ENCODE results near the gene ZNF76. TPM values are rescaled to one million over a fixed set of nuclear protein-coding genes. Genes with fewer than 3 reads are reported as not detected.

ZNF76 gene
- total and polyA plus RNA-seq, 2 donors (not counting 3 experiments of a cell fraction or from before 2014, with no cell fraction given), result 27.9 to 34.6 TPM

GRCh38 chr6:35248300-35248699 lies 11.2 kb upstream of the ZNF76 start:
- ChIA-PET POLR2A (no interaction called here), CTCF (interaction anchor here (0.8 to 1.5 kb wide), 5 partner anchors 8 to 201 kb away, joined by 3 to 5 read pairs (median 3); partner anchors contain the start of gene ZNF76)
- Histone ChIP-seq H3K27ac (ENCODE audit: insufficient read depth, low read depth, low read length) (no peak overlapping the region), H2AFZ (ENCODE audit: low read depth, low read length) (no peak overlapping the region), H3K27me3 (ENCODE audit: control insufficient read depth in 2 of 2, insufficient read depth in 2 of 2, low read length in 2 of 2) (no peaks in the 10 kb centered on the region), H4K20me1 (replicated peaks; ENCODE audit: control insufficient read depth, extremely low read depth, insufficient read depth, low read length) (no peaks in the 10 kb centered on the region), H3K4me3 (replicated peaks in 1 of 3; ENCODE audit: insufficient read depth in 1 of 3, low read depth in 1 of 3, low read length in 3 of 3) (no peak overlapping the region), H3K9me3 (replicated peaks; ENCODE audit: control insufficient read depth, insufficient read depth, low read length) (no peaks in the 10 kb centered on the region), H3K9me1 (replicated peaks; ENCODE audit: control insufficient read depth, extremely low read depth, insufficient read depth, low read length) (no peaks in the 10 kb centered on the region), H3K4me2 (ENCODE audit: insufficient read depth, low read length) (no peak overlapping the region), H3K4me1 (ENCODE audit: control insufficient read depth, extremely low read depth, insufficient read depth, low read length) (no peaks in the 10 kb centered on the region), H3K9ac (replicated peaks; ENCODE audit: extremely low read depth, insufficient read depth, low read length) (no peak overlapping the region), H3K79me2 (ENCODE audit: control insufficient read depth, insufficient read depth, low read length) (no peaks in the 10 kb centered on the region), H3K36me3 (ENCODE audit: control insufficient read depth in 2 of 2, extremely low read depth in 1 of 2, insufficient read depth in 2 of 2, low read length in 2 of 2) (peaks cover 0 to 5% of the 10 kb centered on the region in 2 experiments)
- dilution Hi-C loops (cut with MboI; ENCODE audit: extremely low pct_ligation_motif_present, low sequenced_read_pairs) (no loop called here), intact Hi-C loops (cut with micrococcal nuclease) (no loop called here)
- DNase-seq (ENCODE audit: low read depth, low spot score) (no peak), FAIRE-seq (no peak)
- TF ChIP-seq FOS (IDR thresholded peaks at IDR 0.05; ENCODE audit: borderline replicate concordance, insufficient read depth, low read length) (no peak), EZH2 (IDR thresholded peaks at IDR 0.05; ENCODE audit: borderline replicate concordance, low read depth, low read length, severe bottlenecking) (no peak), JUN (IDR thresholded peaks at IDR 0.05; ENCODE audit: borderline replicate concordance, insufficient read depth, insufficient read length, low read depth) (no peak), POLR2AphosphoS5 (IDR thresholded peaks at IDR 0.05; ENCODE audit: insufficient read depth, low read depth, low read length) (no peak), MAX (IDR thresholded peaks at IDR 0.05; ENCODE audit: insufficient read depth, insufficient read length) (no peak), POLR2A (IDR thresholded peaks at IDR 0.05; ENCODE audit: low read depth, low read length) (no peak), MYC (IDR thresholded peaks at IDR 0.05; ENCODE audit: low read depth, low read length) (no peak), GATA2 (IDR thresholded peaks at IDR 0.05; ENCODE audit: insufficient read depth, insufficient read length, low read depth, low read length) (no peak)
- TF ChIP-seq, protein P1, sequence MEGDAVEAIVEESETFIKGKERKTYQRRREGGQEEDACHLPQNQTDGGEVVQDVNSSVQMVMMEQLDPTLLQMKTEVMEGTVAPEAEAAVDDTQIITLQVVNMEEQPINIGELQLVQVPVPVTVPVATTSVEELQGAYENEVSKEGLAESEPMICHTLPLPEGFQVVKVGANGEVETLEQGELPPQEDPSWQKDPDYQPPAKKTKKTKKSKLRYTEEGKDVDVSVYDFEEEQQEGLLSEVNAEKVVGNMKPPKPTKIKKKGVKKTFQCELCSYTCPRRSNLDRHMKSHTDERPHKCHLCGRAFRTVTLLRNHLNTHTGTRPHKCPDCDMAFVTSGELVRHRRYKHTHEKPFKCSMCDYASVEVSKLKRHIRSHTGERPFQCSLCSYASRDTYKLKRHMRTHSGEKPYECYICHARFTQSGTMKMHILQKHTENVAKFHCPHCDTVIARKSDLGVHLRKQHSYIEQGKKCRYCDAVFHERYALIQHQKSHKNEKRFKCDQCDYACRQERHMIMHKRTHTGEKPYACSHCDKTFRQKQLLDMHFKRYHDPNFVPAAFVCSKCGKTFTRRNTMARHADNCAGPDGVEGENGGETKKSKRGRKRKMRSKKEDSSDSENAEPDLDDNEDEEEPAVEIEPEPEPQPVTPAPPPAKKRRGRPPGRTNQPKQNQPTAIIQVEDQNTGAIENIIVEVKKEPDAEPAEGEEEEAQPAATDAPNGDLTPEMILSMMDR (IDR thresholded peaks at IDR 0.05; ENCODE audit: extremely low read depth in 1 of 2, insufficient read depth in 1 of 2, low read depth in 1 of 2, low read length in 2 of 2), result no peak
- no TSS peak for BruUV-seq (replicated peaks)
